Breast epithelium (tissue), 4 donors: ENCODE data around the gene USP12. TPM values are rescaled to one million over a fixed set of nuclear protein-coding genes. Genes with fewer than 3 reads are reported as not detected.

ENCODE experiments used
- DNase-seq, 2 donors: peaks; one replicate each; pipeline ENCODE4 v3.0.0-alpha.2; 2019; ENCODE audit warnings: low spot score in 2 of 2
- H3K27ac ChIP-seq, 2 donors: fragments of 200-600 bp; sonication (generic) in 1 of 2; one replicate each; pipeline ENCODE4 v1.5.1; 2016 to 2019; ENCODE audit warnings: mild to moderate bottlenecking in 1 of 2
- H3K27me3 ChIP-seq, 2 donors: fragments of 200-600 bp; sonication (generic) in 1 of 2; one replicate each; pipeline versions ENCODE4 v1.5.1 to v1.6.0; 2017 to 2019; ENCODE audit warnings: control low read depth in 1 of 2, mild to moderate bottlenecking in 1 of 2
- H3K36me3 ChIP-seq: fragments of 200-600 bp; one replicate; pipeline ENCODE4 v1.5.1; 2019
- H3K4me1 ChIP-seq, 2 donors: fragments of 200-600 bp; sonication (generic); one replicate each; pipeline ENCODE4 v1.5.1; 2016 to 2019; ENCODE audit warnings: control low read depth in 1 of 2
- H3K4me3 ChIP-seq, 3 donors: fragments of 200-600 bp; sonication (generic); 1 replicate in 2 of 3; 2 replicates in 1 of 3; pipeline ENCODE4 v1.5.1; 2016 to 2019; ENCODE audit warnings: mild to moderate bottlenecking in 3 of 3, moderate library complexity in 2 of 3
- H3K9me3 ChIP-seq, 2 donors: fragments of 200-600 bp; sonication (generic) in 1 of 2; one replicate each; pipeline ENCODE4 v1.5.1; 2016 to 2019; ENCODE audit warnings: control low read depth in 1 of 2
- CTCF ChIP-seq, 3 donors: fragments of 450-650 bp; IDR thresholded peaks; one replicate each; pipeline ENCODE4 v1.5.1; 2016 to 2017; ENCODE audit warnings: antibody characterized with exemption in 3 of 3, mild to moderate bottlenecking in 3 of 3, moderate library complexity in 3 of 3
- POLR2A ChIP-seq: fragments of 450-650 bp; IDR thresholded peaks from one replicate; pipeline ENCODE4 v1.6.1; 2016; ENCODE audit warnings: antibody characterized with exemption, mild to moderate bottlenecking, moderate library complexity
- POLR2AphosphoS5 ChIP-seq, 3 donors: sonication (generic); formaldehyde crosslinking; IDR thresholded peaks; one replicate each; pipeline ENCODE4 v1.6.1; 2017; ENCODE audit warnings: antibody characterized with exemption in 3 of 3
- intact Hi-C: fragments of 100-400 bp; cut with DNase I; formaldehyde crosslinking; loops from one replicate; pipeline ENCODE4 v1.15.1; 2023; ENCODE audit warnings: low total_unique reads
- total RNA-seq, 3 donors: library from RNA; depleted of rRNA; stranded (reverse); fragments of >200 nt; gene quantifications; one replicate each; pipeline ENCODE4 v1.1.0, GENCODE V29; 2016

The USP12 gene
- total RNA-seq, 3 donors from 2014 or later, result 21.0 to 33.4 (median 21.0) TPM

- no peaks in the 10 kb centered on the region for H3K27me3 ChIP-seq
- H3K4me1 ChIP-seq, result no peaks in the 10 kb centered on the region
- H3K9me3 ChIP-seq, result peaks cover 0 to 6% of the 10 kb centered on the region in 2 donors
- TF ChIP-seq POLR2AphosphoS5 (IDR thresholded peaks at IDR 0.05) (no peak), CTCF (IDR thresholded peaks at IDR 0.05) (no peak), POLR2A (no peak)
- intact Hi-C loops, result loop anchor here (5.0 kb wide), 1 partner anchor 800 kb away; no protein-coding TSS in a partner anchor
- no peak overlapping the region for H3K27ac ChIP-seq
- no peaks in the 10 kb centered on the region for H3K36me3 ChIP-seq
- no peak for DNase-seq
- no peak overlapping the region for H3K4me3 ChIP-seq
These were observed 49.6 kb downstream of the USP12 start for GRCh38 chr13:27122036-27122435.

GRCh38 chr13:27120811-27121210 is 50.8 kb downstream of the USP12 start:
- no peak for DNase-seq
- Histone ChIP-seq H3K27ac (peak overlapping the region in 1 of 2 donors; percentile 44), H3K36me3 (no peaks in the 10 kb centered on the region), H3K4me3 (no peak overlapping the region), H3K27me3 (no peaks in the 10 kb centered on the region), H3K9me3 (peaks cover 0 to 6% of the 10 kb centered on the region in 2 donors), H3K4me1 (no peaks in the 10 kb centered on the region)
- TF ChIP-seq CTCF (IDR thresholded peaks at IDR 0.05), result no peak
- TF ChIP-seq POLR2AphosphoS5 (IDR thresholded peaks at IDR 0.05), result no peak
- no peak for TF ChIP-seq POLR2A
- intact Hi-C loops, result loop anchor here (5.0 kb wide), 1 partner anchor 801 kb away; no protein-coding TSS in a partner anchor

- DNase-seq, result no peak
- H3K4me1 ChIP-seq, result no peaks in the 10 kb centered on the region
- H3K4me3 ChIP-seq, result no peak overlapping the region
- no peak overlapping the region for H3K27ac ChIP-seq
- H3K36me3 ChIP-seq, result no peaks in the 10 kb centered on the region
- H3K9me3 ChIP-seq, result peaks cover 0 to 6% of the 10 kb centered on the region in 2 donors
- TF ChIP-seq CTCF (IDR thresholded peaks at IDR 0.05) (no peak), POLR2A (no peak), POLR2AphosphoS5 (IDR thresholded peaks at IDR 0.05) (no peak)
- intact Hi-C loops, result loop anchor here (5.0 kb wide), 1 partner anchor 802 kb away; no protein-coding TSS in a partner anchor
- H3K27me3 ChIP-seq, result no peaks in the 10 kb centered on the region
These were observed 51.6 kb downstream of the USP12 start for GRCh38 chr13:27120011-27120410.

- no peaks in the 10 kb centered on the region for H3K4me1 ChIP-seq
- DNase-seq, result no peak
- H3K4me3 ChIP-seq, result no peak overlapping the region
- intact Hi-C loops, result no loop called here
- no peak overlapping the region for H3K27ac ChIP-seq
- no peaks in the 10 kb centered on the region for H3K36me3 ChIP-seq
- H3K9me3 ChIP-seq, result peaks cover 0 to 5% of the 10 kb centered on the region in 2 donors
- no peaks in the 10 kb centered on the region for H3K27me3 ChIP-seq
- TF ChIP-seq CTCF (IDR thresholded peaks at IDR 0.05) (no peak), POLR2A (no peak), POLR2AphosphoS5 (IDR thresholded peaks at IDR 0.05) (no peak)
These were observed 53.1 kb downstream of the USP12 start for GRCh38 chr13:27118428-27119054.

GRCh38 chr13:27117952-27118351 is 53.7 kb downstream of the USP12 start:
- no peak for TF ChIP-seq POLR2AphosphoS5 (IDR thresholded peaks at IDR 0.05)
- no peak for TF ChIP-seq CTCF (IDR thresholded peaks at IDR 0.05)
- TF ChIP-seq POLR2A, result no peak
- Histone ChIP-seq H3K9me3 (no peaks in the 10 kb centered on the region), H3K27me3 (no peaks in the 10 kb centered on the region), H3K4me1 (no peaks in the 10 kb centered on the region), H3K4me3 (no peak overlapping the region), H3K36me3 (no peaks in the 10 kb centered on the region), H3K27ac (no peak overlapping the region)
- intact Hi-C loops, result no loop called here
- DNase-seq, result no peak
